ENCODE measurements around the gene PXMP4.

- TF ChIP-seq ZBTB7A (IDR thresholded peaks at IDR 0.05; ENCODE audit: low read depth), result no peak
- TF ChIP-seq TEAD4 (IDR thresholded peaks at IDR 0.05), result no peak
- no peak for TF ChIP-seq YY1 (IDR thresholded peaks at IDR 0.05; ENCODE audit: low read depth)
- TF ChIP-seq, protein P1, sequence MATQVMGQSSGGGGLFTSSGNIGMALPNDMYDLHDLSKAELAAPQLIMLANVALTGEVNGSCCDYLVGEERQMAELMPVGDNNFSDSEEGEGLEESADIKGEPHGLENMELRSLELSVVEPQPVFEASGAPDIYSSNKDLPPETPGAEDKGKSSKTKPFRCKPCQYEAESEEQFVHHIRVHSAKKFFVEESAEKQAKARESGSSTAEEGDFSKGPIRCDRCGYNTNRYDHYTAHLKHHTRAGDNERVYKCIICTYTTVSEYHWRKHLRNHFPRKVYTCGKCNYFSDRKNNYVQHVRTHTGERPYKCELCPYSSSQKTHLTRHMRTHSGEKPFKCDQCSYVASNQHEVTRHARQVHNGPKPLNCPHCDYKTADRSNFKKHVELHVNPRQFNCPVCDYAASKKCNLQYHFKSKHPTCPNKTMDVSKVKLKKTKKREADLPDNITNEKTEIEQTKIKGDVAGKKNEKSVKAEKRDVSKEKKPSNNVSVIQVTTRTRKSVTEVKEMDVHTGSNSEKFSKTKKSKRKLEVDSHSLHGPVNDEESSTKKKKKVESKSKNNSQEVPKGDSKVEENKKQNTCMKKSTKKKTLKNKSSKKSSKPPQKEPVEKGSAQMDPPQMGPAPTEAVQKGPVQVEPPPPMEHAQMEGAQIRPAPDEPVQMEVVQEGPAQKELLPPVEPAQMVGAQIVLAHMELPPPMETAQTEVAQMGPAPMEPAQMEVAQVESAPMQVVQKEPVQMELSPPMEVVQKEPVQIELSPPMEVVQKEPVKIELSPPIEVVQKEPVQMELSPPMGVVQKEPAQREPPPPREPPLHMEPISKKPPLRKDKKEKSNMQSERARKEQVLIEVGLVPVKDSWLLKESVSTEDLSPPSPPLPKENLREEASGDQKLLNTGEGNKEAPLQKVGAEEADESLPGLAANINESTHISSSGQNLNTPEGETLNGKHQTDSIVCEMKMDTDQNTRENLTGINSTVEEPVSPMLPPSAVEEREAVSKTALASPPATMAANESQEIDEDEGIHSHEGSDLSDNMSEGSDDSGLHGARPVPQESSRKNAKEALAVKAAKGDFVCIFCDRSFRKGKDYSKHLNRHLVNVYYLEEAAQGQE (IDR thresholded peaks at IDR 0.05; ENCODE audit: low read depth), result no peak
- TF ChIP-seq CEBPB (IDR thresholded peaks at IDR 0.05), result no peak
Measured at GRCh38 chr20:33676652-33677645, 43.2 kb downstream of the PXMP4 start.
